ENCODE results near the gene CRTC1. TPM values are rescaled to one million over a fixed set of nuclear protein-coding genes. Genes with fewer than 3 reads are reported as not detected.
"Not testable (repeated sequence)": the region's sequence is repeated elsewhere in the genome, so short reads cannot be mapped to it uniquely, and the experiment has no call there.

The CRTC1 gene
- total RNA-seq, 1 donor = 2.4 TPM

DNA sequence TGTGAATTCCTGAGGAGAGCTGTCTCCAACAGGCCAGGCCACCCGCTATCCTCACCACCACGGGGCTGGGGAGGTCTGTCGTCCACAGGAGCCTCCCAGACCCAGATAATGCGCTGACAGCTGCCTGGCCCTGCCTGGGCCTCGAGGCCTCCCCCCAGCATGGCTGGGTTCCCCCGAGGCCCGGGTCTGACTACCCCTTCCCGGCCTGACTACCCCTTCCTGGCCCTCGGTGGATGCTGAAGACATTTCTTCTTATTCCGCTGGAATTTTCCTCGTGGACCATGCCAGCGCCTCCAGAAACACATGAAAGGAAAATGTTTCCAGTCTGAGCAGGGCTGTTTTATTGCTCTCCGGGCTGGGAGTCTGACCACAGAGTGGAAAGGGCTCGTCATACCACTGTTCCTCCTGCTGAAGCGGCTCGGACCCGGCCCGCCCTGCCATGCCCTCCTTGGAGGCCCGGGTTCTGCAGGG is 124.4 kb downstream of the CRTC1 start:
- no peak overlapping the region for H3K4me3 ChIP-seq (ENCODE audit: low read depth, low read length)
- peak; percentile 46 for DNase-seq (ENCODE audit: low read depth)
- TF ChIP-seq, protein P1, sequence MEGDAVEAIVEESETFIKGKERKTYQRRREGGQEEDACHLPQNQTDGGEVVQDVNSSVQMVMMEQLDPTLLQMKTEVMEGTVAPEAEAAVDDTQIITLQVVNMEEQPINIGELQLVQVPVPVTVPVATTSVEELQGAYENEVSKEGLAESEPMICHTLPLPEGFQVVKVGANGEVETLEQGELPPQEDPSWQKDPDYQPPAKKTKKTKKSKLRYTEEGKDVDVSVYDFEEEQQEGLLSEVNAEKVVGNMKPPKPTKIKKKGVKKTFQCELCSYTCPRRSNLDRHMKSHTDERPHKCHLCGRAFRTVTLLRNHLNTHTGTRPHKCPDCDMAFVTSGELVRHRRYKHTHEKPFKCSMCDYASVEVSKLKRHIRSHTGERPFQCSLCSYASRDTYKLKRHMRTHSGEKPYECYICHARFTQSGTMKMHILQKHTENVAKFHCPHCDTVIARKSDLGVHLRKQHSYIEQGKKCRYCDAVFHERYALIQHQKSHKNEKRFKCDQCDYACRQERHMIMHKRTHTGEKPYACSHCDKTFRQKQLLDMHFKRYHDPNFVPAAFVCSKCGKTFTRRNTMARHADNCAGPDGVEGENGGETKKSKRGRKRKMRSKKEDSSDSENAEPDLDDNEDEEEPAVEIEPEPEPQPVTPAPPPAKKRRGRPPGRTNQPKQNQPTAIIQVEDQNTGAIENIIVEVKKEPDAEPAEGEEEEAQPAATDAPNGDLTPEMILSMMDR (IDR thresholded peaks at IDR 0.05; ENCODE audit: insufficient read depth, low read length) = no peak

DNA sequence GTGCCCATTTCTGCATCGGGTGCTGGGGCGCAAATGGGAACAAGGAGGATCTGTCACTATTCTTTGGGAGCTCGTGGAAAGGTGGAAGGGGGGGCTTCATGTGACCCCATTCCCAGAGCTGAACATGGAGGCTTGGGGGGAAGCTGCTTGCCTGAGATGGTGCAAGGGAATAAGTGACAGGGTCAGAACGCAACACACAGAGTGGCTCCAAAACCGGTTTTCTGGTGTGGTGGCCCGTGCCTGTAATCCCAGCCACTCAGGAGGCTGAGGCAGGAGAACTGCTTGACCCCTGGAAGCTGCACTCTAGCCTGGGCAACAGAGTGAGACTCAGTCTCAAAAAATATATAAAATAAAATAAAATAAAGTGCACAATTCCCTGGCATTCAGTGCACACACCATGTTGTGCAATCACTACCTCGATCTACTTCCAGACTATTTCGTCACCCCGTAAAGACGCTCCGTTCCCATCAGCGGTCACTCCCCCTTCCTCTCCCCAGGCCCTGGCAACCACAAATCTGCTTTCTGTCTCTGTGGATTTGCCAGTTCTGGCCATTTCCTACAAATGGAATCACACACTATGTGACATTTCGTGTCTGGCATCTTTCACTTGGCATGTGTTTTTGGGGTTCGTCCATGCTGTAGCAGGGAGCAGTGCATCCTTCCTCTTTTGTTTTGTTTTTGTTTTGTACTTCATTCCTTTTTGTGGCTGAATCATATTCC is 125.8 kb downstream of the CRTC1 start:
- TF ChIP-seq, protein P1 (IDR thresholded peaks at IDR 0.05; ENCODE audit: insufficient read depth, low read length) = no peak
- DNase-seq (ENCODE audit: low read depth) = peak; percentile 91
- no peak overlapping the region for H3K4me3 ChIP-seq (ENCODE audit: low read depth, low read length)

DNA sequence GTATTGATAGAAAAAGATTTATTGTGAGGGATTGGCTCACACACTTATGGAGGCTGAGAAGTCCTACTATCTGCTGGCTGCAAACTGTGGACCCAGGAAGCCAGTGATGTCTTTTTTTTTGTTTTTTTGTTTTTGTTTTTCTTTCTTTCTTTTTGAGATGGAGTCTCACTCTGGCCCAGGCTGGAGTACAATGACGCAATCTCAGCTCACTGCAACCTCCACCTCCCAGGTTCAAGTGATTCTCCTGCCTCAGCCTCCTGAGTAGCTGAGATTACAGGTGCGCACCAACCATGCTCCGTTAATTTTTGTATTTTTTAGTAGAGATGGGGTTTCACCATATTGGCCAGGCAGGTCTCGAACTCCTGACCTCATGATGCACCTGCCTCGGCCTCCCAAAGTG is 128.2 kb downstream of the CRTC1 start:
- not testable (repeated sequence) for H3K4me3 ChIP-seq (ENCODE audit: low read depth, low read length); DNase-seq (ENCODE audit: low read depth)

DNA sequence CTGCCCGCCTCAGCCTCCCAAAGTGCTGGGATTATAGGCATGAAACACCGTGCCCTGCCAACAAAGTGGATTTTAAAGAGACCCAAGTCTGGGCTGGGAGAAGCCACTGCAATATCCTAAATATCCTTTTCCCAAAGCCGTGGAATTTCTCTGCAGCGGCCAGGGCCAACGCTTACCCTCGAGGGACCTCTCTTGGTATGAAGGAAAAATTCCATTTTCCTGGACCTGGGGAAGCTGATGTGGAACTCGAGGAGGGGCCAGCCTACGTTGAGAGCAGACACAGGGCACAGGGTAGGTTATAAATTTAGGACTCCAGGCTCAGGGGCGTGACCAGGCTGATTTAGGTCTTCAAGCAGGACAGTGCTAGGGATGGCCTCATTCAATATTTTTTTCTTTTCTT is 130.6 kb downstream of the CRTC1 start:
- TF ChIP-seq, protein P1 (IDR thresholded peaks at IDR 0.05; ENCODE audit: insufficient read depth, low read length) = peak; percentile 23
- no peak overlapping the region for H3K4me3 ChIP-seq (ENCODE audit: low read depth, low read length)
- DNase-seq (ENCODE audit: low read depth) = peak; percentile 78

DNA sequence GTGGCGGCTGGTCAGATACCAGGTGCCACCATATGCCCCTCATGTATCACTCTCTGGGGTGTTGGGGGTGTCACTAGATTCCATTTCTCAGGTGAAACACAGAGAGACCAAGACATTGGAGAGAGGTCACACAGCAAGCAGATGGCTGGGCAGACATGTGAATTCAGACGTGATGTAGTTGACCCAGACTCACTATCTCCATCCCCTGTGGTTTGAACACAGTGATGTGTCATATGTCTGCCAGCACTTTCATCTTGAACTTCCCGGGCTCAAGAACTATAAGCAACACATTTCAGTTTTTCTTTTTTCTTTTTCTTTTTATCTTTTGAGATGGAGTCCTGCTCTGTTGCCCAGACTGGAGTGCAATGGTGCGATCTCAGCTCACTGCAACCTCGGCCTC is 132.2 kb downstream of the CRTC1 start:
- H3K4me3 ChIP-seq (ENCODE audit: low read depth, low read length) = no peak overlapping the region
- DNase-seq (ENCODE audit: low read depth) = no peak
- TF ChIP-seq, protein P1 (IDR thresholded peaks at IDR 0.05; ENCODE audit: insufficient read depth, low read length) = no peak

DNA sequence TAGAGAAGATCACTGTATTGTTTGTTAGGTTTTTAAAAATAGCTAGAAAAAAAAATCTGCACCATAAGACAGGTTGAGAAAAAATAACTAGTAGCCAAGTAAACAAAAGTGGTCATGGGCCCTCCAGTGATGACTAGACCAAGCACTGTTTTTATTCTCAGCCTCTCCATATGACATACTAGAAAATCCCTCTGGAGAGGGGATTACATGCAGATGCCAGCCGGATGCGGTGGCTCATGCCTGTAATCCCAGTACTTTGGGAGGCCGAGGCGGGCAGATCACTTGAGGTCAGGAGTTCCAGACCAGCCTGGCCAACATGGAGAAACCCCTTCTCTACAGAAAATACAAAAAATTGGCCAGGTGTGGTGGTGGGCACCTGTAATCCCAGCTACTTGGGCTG is 133.2 kb downstream of the CRTC1 start:
- DNase-seq (ENCODE audit: low read depth); H3K4me3 ChIP-seq (ENCODE audit: low read depth, low read length): not testable (repeated sequence)

DNA sequence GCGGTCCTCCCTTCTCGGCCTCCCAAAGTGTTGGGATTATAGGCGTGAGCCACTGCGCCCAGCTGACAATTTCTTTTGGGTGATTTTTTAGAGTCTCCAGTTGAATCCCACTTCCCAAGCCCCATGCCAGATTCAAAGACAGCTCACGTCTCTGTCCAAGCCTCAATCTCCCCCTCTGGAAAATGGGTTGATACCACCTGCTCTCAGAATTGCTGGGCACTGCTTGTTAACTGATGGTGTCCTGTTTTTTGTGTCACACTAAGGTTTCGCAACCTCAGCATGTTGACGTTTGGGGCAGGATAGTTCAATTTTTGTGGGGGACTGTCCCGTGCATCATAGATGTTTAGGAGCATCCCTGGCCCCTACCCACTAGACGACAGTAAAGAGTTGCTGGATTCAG is 134.1 kb downstream of the CRTC1 start:
- no peak for DNase-seq (ENCODE audit: low read depth)
- TF ChIP-seq, protein P1 (IDR thresholded peaks at IDR 0.05; ENCODE audit: insufficient read depth, low read length) = no peak
- no peak overlapping the region for H3K4me3 ChIP-seq (ENCODE audit: low read depth, low read length)

DNA sequence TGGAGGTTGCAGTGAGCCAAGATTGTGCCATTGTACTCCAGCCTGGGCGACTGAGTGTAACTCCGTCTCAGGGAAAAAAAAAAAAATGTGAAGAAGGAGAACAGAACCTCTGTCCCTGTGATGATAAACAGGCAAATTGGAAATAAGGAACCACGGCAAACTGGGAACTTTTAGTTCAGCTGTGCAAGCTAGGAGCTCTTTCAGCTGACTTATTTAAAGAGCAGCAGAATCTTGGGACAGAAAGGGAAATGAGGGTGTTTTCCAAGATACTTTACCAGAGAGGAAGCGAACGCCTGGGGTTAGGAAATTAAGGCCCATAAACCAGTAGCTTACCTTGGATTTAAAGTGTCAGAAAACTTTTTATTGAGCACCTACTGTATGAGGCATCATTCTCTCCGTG is 145.3 kb downstream of the CRTC1 start:
- TF ChIP-seq, protein P1 (IDR thresholded peaks at IDR 0.05; ENCODE audit: insufficient read depth, low read length) = no peak
- H3K4me3 ChIP-seq (ENCODE audit: low read depth, low read length) = no peak overlapping the region
- DNase-seq (ENCODE audit: low read depth) = no peak

All from fibroblast of the aortic adventitia (primary cell).